Neuronal stem cell (in vitro differentiated cells): Measurements from ENCODE around the gene KLHL18.
A peak's percentile ranks its signal among the peaks of the same experiment; 100 is the strongest.
"Not testable (repeated sequence)": the region's sequence is repeated elsewhere in the genome, so short reads cannot be mapped to it uniquely, and the experiment has no call there.

Experiments
- DNase-seq: peaks from one replicate; pipeline ENCODE4 v3.0.0-alpha.2; 2013; ENCODE audit warnings: low spot score
- H2AFZ ChIP-seq: one replicate; pipeline ENCODE4 v1.6.1; 2013; ENCODE audit warnings: mild to moderate bottlenecking, low read length, inconsistent platforms
- H2AK5ac ChIP-seq: 2 replicates; pipeline ENCODE4 v1.6.1; 2013; ENCODE audit warnings: low read depth, mild to moderate bottlenecking, inconsistent platforms, low read length, moderate library complexity, mixed read lengths
- H2BK120ac ChIP-seq: 2 replicates; pipeline ENCODE4 v1.6.1; 2013; ENCODE audit warnings: low read depth, mild to moderate bottlenecking, inconsistent platforms, low read length, moderate library complexity, mixed read lengths
- H2BK12ac ChIP-seq: one replicate; pipeline ENCODE4 v1.6.1; 2013; ENCODE audit warnings: low read length, inconsistent platforms
- H2BK15ac ChIP-seq: 2 replicates; pipeline ENCODE4 v1.6.1; 2013; ENCODE audit warnings: mild to moderate bottlenecking, low read length, inconsistent platforms, mixed read lengths
- H2BK5ac ChIP-seq: one replicate; pipeline ENCODE4 v1.6.1; 2013; ENCODE audit warnings: inconsistent platforms, mild to moderate bottlenecking, low read length, moderate library complexity
- H3K14ac ChIP-seq: one replicate; pipeline ENCODE4 v1.6.1; 2013; ENCODE audit warnings: low read length, inconsistent platforms
- H3K18ac ChIP-seq: 2 replicates; pipeline ENCODE4 v1.6.1; 2013; ENCODE audit warnings: low read length, inconsistent platforms
- H3K23ac ChIP-seq: 2 replicates; pipeline ENCODE4 v1.6.1; 2013; ENCODE audit warnings: low read depth, mild to moderate bottlenecking, mixed read lengths, low read length, inconsistent platforms; ENCODE audit not compliant: poor library complexity
- H3K27ac ChIP-seq: replicated peaks from 3 replicates; pipeline ENCODE4 v1.5.1; 2013; ENCODE audit warnings: low read length, inconsistent platforms
- H3K27me3 ChIP-seq, 3 experiments: 2 replicates each; pipeline ENCODE4 v1.6.1; 2013; ENCODE audit warnings: low read length in 3 of 3, mild to moderate bottlenecking in 2 of 3, inconsistent platforms in 1 of 3, low read depth in 1 of 3, mixed read lengths in 1 of 3, moderate library complexity in 1 of 3; ENCODE audit not compliant: control insufficient read depth in 3 of 3, insufficient read depth in 3 of 3
- H3K36me3 ChIP-seq, 2 donors: replicated peaks in 1 of 2; 2 replicates each; pipeline ENCODE4 v1.6.1; 2013; ENCODE audit warnings: low read length in 2 of 2; ENCODE audit not compliant: control insufficient read depth in 2 of 2, insufficient read depth in 2 of 2
- H3K4ac ChIP-seq: 2 replicates; pipeline ENCODE4 v1.6.1; 2013; ENCODE audit warnings: inconsistent platforms, mild to moderate bottlenecking, low read length, moderate library complexity
- H3K4me1 ChIP-seq, 2 donors: 1 replicate in 1 of 2; 2 replicates in 1 of 2; pipeline ENCODE4 v1.6.1; 2013; ENCODE audit warnings: low read length in 2 of 2, low read depth in 1 of 2; ENCODE audit not compliant: control insufficient read depth in 2 of 2, insufficient read depth in 1 of 2
- H3K4me2 ChIP-seq: one replicate; pipeline ENCODE4 v1.6.1; 2013; ENCODE audit warnings: mild to moderate bottlenecking, low read length, inconsistent platforms; ENCODE audit not compliant: insufficient read depth, poor library complexity, severe bottlenecking
- H3K4me3 ChIP-seq, 2 donors: 2 replicates each; pipeline ENCODE4 v1.5.1; 2013; ENCODE audit warnings: low read length in 2 of 2, mild to moderate bottlenecking in 2 of 2, inconsistent platforms in 1 of 2, moderate library complexity in 1 of 2
- H3K79me1 ChIP-seq: one replicate; pipeline ENCODE4 v1.6.1; 2013; ENCODE audit warnings: low read depth, mild to moderate bottlenecking, inconsistent platforms, low read length, moderate library complexity
- H3K9ac ChIP-seq: one replicate; pipeline ENCODE4 v1.6.1; 2013; ENCODE audit warnings: mild to moderate bottlenecking, low read depth, low read length, inconsistent platforms; ENCODE audit not compliant: poor library complexity
- H3K9me3 ChIP-seq, 2 donors: replicated peaks in 1 of 2; 2 replicates each; pipeline versions ENCODE3 to v1.6.1; 2013; ENCODE audit warnings: low read length in 2 of 2, mild to moderate bottlenecking in 2 of 2, inconsistent platforms in 1 of 2, low read depth in 1 of 2, mixed read lengths in 1 of 2, moderate library complexity in 1 of 2; ENCODE audit not compliant: control insufficient read depth in 2 of 2, insufficient read depth in 1 of 2
- H4K8ac ChIP-seq: one replicate; pipeline ENCODE4 v1.6.1; 2013; ENCODE audit warnings: low read depth, mild to moderate bottlenecking, inconsistent platforms, low read length, moderate library complexity
- H4K91ac ChIP-seq: one replicate; pipeline ENCODE4 v1.6.1; 2013; ENCODE audit warnings: low read length, low read depth, mild to moderate bottlenecking, inconsistent platforms; ENCODE audit not compliant: poor library complexity
- WGBS, 2 donors: extraction: QIAGEN DNeasy Blood & Tissue Kit; methylation state at CpG; one replicate each; pipeline ENCODE4 v1.1.7; 2013; ENCODE audit warnings: missing lambda C conversion rate in 2 of 2, mixed read lengths in 1 of 2; ENCODE audit not compliant: insufficient read length in 2 of 2, insufficient replicate concordance in 1 of 2; ENCODE audit errors: extremely low coverage in 2 of 2; 5-methylcytosine and 5-hydroxymethylcytosine counted together

KLHL18 gene

DNA sequence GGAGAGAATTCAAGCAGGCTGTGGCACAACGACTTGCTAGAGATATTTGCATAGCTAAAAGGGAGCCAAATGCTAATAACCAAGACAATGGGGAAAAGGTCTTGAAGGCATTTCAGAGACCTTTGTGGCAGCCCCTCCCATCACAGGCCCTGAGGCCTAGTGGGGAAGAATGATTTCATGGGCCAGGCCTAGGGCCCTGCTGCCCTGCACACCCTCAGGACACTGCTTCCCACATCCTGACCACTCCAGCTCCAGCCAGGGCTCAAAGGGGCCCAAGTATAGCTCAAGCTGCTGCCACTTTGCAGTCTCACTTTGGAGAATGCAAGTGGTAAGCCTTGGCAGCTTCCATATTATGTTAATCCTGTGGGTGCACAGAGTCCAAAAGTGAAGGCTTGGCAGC is 76.6 kb downstream of the KLHL18 start:
- Histone ChIP-seq H3K4me2 (no peak overlapping the region), H3K79me1 (no peaks in the 10 kb centered on the region), H3K9me3 (peaks cover 0 to 5% of the 10 kb centered on the region in 2 donors), H3K14ac (no peak overlapping the region), H4K91ac (no peak overlapping the region), H3K9ac (no peak overlapping the region), H2BK120ac (no peak overlapping the region), H2BK12ac (no peak overlapping the region), H2BK15ac (no peak overlapping the region), H4K8ac (no peak overlapping the region), H2AK5ac (no peak overlapping the region), H3K4ac (no peak overlapping the region), H2BK5ac (no peak overlapping the region), H3K36me3 (no peaks in the 10 kb centered on the region), H3K4me1 (no peaks in the 10 kb centered on the region), H3K4me3 (no peak overlapping the region), H3K23ac (no peak overlapping the region), H3K18ac (no peak overlapping the region), H2AFZ (no peak overlapping the region), H3K27ac (no peak overlapping the region), H3K27me3 (no peaks in the 10 kb centered on the region)
- no peak for DNase-seq
- WGBS, 2 donors: no CpG with 5 or more reads among the region's 1 CpG

DNA sequence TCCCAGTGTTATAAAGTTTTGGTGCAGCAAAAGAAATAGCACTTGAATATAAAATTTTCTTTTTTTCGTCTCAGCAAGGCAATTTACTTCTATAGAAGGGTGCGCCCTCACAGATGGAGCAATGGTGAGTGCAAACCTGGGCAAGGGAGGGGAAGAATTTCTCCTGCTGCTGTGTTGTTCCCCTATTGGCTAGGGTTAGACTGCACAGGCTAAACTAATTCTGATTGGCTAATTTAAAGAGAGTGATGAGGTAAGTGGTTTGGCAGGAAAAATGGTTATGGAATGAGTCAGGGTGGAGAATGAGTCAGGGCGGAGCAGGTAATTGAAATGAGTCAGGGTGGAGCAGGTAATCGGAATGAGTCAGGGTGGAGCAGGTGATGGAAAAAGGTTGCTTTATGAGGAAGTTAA is 77.4 kb downstream of the KLHL18 start:
- not testable (repeated sequence) for H2AK5ac ChIP-seq, H2BK5ac ChIP-seq, H3K9me3 ChIP-seq, H3K18ac ChIP-seq, H3K4me2 ChIP-seq, H4K8ac ChIP-seq, H3K4me3 ChIP-seq, H3K27ac ChIP-seq, H3K14ac ChIP-seq, H2BK15ac ChIP-seq, H3K27me3 ChIP-seq, H3K79me1 ChIP-seq, H3K4ac ChIP-seq, H3K23ac ChIP-seq, DNase-seq, H3K9ac ChIP-seq, H3K4me1 ChIP-seq, H3K36me3 ChIP-seq, H4K91ac ChIP-seq, H2AFZ ChIP-seq, H2BK120ac ChIP-seq, H2BK12ac ChIP-seq
- WGBS, 2 donors: no CpG with 5 or more reads among the region's 4 CpGs

DNA sequence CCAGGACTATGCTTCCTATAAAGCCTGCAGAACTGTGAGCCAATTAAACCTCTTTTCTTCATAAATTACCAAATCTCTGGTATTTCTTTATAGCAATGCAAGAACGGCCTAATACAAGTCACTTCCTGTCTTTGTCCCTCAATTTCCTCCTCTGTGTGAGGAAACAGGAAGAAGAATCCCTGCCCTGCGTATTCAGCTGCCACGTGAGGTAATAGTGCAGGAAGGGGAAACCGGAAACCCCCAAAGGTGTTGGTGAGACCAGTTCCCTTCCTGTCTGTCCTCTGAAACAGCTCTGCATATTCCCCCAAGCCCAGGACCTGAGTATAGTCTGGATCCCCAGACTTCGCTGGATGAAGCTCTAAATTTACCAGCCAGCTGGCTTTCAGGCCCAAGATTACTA is 80.0 kb downstream of the KLHL18 start:
- H3K4ac ChIP-seq: no peak overlapping the region
- no peaks in the 10 kb centered on the region for H3K79me1 ChIP-seq
- H3K4me3 ChIP-seq: no peak overlapping the region
- no peak overlapping the region for H2BK12ac ChIP-seq
- peak overlapping the region; percentile 71 for H2AFZ ChIP-seq
- DNase-seq: no peak
- H3K9ac ChIP-seq: no peak overlapping the region
- H3K23ac ChIP-seq: no peak overlapping the region
- H2BK15ac ChIP-seq: no peak overlapping the region
- WGBS, 2 donors: no CpG with 5 or more reads among the region's 5 CpGs
- no peak overlapping the region for H4K91ac ChIP-seq
- H3K4me2 ChIP-seq: no peak overlapping the region
- H2AK5ac ChIP-seq: no peak overlapping the region
- H2BK5ac ChIP-seq: no peak overlapping the region
- H3K27me3 ChIP-seq: no peaks in the 10 kb centered on the region
- no peak overlapping the region for H2BK120ac ChIP-seq
- no peaks in the 10 kb centered on the region for H3K4me1 ChIP-seq
- H3K14ac ChIP-seq: no peak overlapping the region
- H3K18ac ChIP-seq: no peak overlapping the region
- no peak overlapping the region for H4K8ac ChIP-seq
- no peaks in the 10 kb centered on the region for H3K36me3 ChIP-seq
- peaks cover 0 to 5% of the 10 kb centered on the region in 2 donors for H3K9me3 ChIP-seq
- no peak overlapping the region for H3K27ac ChIP-seq

DNA sequence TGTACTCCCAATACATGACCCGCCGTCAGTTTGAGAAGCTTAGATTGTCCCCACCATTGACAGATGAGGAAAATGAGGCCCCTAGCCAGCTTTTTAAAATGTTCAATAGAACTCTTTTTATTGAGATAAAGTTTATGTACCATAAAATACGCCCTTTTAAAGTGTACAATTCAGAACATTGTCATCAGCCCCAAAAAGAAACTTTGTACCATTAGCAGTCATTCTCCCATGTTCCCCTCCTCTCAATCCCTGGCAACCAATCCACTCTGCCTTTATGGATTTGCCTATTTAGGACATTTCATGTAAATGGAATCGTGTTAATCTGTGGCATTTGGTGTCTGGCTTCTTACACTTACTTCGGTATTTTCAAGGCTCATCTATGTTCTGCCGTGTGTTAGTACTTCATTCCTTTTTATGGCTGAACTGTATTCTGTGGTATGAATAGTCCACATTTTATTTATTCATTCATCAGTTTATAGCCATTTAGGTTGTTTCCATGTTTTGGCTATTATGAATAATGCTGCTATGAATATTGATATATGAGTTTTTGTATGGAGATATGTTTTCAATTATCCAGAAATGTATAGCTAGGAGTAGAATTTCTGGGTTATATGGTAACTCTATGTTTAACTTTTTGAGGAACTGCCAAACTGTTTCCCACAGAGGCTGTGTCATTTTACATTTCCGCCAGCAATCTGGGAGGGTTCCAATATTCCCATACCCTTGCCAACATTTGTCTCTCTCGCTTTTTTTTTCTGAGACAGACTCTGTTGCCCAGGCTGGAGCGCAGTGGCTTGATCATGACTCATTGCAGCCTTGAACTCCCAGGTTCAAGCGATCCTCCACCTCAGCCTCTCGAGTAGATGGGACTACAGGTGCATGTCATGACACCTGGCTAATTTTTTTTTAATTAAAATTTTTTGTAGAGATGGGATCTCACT is 82.7 kb downstream of the KLHL18 start:
- no peak overlapping the region for H3K23ac ChIP-seq
- no peak overlapping the region for H3K9ac ChIP-seq
- no peak overlapping the region for H2BK15ac ChIP-seq
- no peak overlapping the region for H3K4me2 ChIP-seq
- no peak overlapping the region for H2AFZ ChIP-seq
- H2BK12ac ChIP-seq: no peak overlapping the region
- no peaks in the 10 kb centered on the region for H3K36me3 ChIP-seq
- no peak overlapping the region for H2BK5ac ChIP-seq
- H3K27me3 ChIP-seq: no peaks in the 10 kb centered on the region
- DNase-seq: no peak
- H2AK5ac ChIP-seq: no peak overlapping the region
- no peak overlapping the region for H3K4me3 ChIP-seq
- H3K18ac ChIP-seq: no peak overlapping the region
- H3K14ac ChIP-seq: no peak overlapping the region
- H3K4me1 ChIP-seq: no peaks in the 10 kb centered on the region
- no CpG with 5 or more reads among the region's 11 CpGs for WGBS, 2 donors
- no peak overlapping the region for H2BK120ac ChIP-seq
- H4K8ac ChIP-seq: no peak overlapping the region
- H3K79me1 ChIP-seq: no peaks in the 10 kb centered on the region
- no peak overlapping the region for H3K27ac ChIP-seq
- H3K4ac ChIP-seq: no peak overlapping the region
- no peaks in the 10 kb centered on the region for H3K9me3 ChIP-seq
- no peak overlapping the region for H4K91ac ChIP-seq
